Upper lobe of right lung (tissue), 1 donor: Measurements from ENCODE around the gene ZDHHC14. TPM values are rescaled to one million over a fixed set of nuclear protein-coding genes. Genes with fewer than 3 reads are reported as not detected.

Experiments
- ATAC-seq: fragments of 200-7000 bp; cut with Tn5 transposase; one replicate; pipeline ENCODE4 v1.9.1; 2020; ENCODE audit warnings: mild to moderate bottlenecking, moderate library complexity
- DNase-seq: peaks from one replicate; pipeline ENCODE4 v3.0.0-alpha.2; 2020
- H3K27ac ChIP-seq: fragments of 200-600 bp; one replicate; pipeline ENCODE4 v1.8.0; 2022
- H3K27me3 ChIP-seq: fragments of 200-600 bp; one replicate; pipeline ENCODE4 v1.8.0; 2022; ENCODE audit warnings: mild to moderate bottlenecking
- H3K36me3 ChIP-seq: fragments of 200-600 bp; one replicate; pipeline ENCODE4 v1.8.0; 2022
- H3K4me1 ChIP-seq: fragments of 200-600 bp; one replicate; pipeline ENCODE4 v1.8.0; 2022
- H3K4me3 ChIP-seq: fragments of 200-600 bp; one replicate; pipeline ENCODE4 v1.8.0; 2022; ENCODE audit warnings: mild to moderate bottlenecking
- H3K9me3 ChIP-seq: fragments of 200-600 bp; one replicate; pipeline ENCODE4 v1.8.0; 2022
- intact Hi-C: fragments of 100-400 bp; cut with DNase I; formaldehyde crosslinking; loops from one replicate; pipeline ENCODE4 v1.11.0; 2022
- total RNA-seq: library from RNA; stranded (reverse); fragmentation: NEBNext Ultra II Directional; extraction: Animal tissue kit (Norgen Biotek cat#: 25700); gene quantifications from one replicate; pipeline ENCODE4 v1.2.1, GENCODE V29; 2021
- TF ChIP-seq, protein P1 (sequence below): fragments of 200-600 bp; IDR thresholded peaks from one replicate; pipeline ENCODE4 v1.8.0; 2022; ENCODE audit warnings: antibody characterized with exemption
- donor health status: DM: no; HTN: yes; CAD: no; lungs with severe emphysema.

The ZDHHC14 gene
- total RNA-seq, 1 donor from 2014 or later = 12.2 TPM

DNA sequence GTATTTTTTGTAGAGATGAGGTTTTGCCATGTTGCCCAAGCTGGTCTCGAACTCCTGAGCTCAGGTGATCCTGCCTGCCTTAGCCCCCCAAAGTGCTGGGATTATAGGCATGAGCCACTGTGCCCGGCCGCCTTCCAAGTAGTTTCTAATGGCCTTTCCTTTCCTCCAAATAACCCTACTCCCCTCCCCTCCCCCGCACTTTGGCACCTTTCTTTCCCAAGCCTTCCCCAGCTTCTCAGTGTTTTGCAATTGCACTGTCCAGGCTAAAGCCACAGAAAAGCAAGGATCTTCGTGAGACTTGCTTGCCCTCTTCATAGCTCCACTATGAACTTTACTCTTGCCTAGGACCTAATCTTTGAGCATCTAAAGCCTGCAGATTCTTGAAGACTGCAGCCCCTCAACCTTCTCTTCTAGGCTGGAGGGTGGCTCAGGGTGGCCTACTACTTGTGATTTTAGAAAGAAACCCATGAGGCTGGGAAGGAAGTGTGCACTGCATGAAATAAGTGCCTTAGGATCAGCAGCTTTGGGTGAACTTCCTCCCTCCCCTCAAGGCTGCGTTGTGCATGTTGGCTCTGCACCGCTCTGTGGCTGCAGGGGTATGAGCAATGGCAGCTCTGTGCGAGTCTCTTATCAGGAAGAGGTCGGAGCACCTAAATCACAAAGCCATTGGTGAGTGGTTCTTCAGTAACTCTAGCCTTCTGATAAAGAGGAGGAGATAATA, 289.6 kb downstream of the ZDHHC14 start:
- ATAC-seq (peak; percentile 6), DNase-seq (peak; percentile 39)
- TF ChIP-seq, protein P1, sequence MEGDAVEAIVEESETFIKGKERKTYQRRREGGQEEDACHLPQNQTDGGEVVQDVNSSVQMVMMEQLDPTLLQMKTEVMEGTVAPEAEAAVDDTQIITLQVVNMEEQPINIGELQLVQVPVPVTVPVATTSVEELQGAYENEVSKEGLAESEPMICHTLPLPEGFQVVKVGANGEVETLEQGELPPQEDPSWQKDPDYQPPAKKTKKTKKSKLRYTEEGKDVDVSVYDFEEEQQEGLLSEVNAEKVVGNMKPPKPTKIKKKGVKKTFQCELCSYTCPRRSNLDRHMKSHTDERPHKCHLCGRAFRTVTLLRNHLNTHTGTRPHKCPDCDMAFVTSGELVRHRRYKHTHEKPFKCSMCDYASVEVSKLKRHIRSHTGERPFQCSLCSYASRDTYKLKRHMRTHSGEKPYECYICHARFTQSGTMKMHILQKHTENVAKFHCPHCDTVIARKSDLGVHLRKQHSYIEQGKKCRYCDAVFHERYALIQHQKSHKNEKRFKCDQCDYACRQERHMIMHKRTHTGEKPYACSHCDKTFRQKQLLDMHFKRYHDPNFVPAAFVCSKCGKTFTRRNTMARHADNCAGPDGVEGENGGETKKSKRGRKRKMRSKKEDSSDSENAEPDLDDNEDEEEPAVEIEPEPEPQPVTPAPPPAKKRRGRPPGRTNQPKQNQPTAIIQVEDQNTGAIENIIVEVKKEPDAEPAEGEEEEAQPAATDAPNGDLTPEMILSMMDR = no peak
- Histone ChIP-seq H3K27me3 (no peaks in the 10 kb centered on the region), H3K4me1 (peaks cover 34% of the 10 kb centered on the region), H3K27ac (peak overlapping the region; percentile 66), H3K9me3 (no peaks in the 10 kb centered on the region), H3K36me3 (no peaks in the 10 kb centered on the region), H3K4me3 (no peak overlapping the region)
- intact Hi-C loops = no loop called here

DNA sequence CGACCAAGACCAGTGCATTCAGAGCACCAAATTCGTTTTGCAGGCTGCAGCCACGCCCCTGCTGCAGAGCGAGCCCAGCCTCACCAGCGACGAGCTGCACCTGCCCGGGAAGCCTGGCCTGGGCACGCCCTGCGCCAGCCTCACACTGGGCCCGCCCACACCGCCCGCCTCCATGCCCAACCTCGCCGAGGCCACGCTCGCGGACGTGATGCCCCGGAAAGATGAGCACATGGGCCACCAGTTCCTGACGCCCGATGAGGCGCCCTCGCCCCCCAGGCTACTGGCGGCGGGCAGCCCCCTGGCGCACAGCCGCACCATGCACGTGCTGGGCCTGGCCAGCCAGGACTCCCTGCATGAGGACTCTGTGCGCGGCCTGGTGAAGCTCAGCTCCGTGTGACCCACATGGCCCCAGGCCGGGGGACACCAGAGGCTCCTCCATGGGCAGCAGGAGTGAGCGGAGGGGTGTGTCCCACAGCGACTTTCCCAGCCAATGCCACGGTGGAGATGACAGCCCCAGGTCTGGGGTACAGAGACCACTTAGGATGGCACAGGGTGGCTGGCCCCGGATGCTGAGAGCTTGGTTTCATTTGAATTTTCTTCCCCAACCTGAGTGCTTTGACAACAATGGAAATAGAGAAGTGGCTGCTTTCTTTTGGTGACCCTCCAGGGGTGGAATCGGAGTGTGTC, 291.9 kb downstream of the ZDHHC14 start:
- H3K4me3 ChIP-seq = no peak overlapping the region
- ATAC-seq = no peak
- no peaks in the 10 kb centered on the region for H3K36me3 ChIP-seq
- intact Hi-C loops = no loop called here
- TF ChIP-seq, protein P1 = no peak
- no peaks in the 10 kb centered on the region for H3K9me3 ChIP-seq
- no peaks in the 10 kb centered on the region for H3K27me3 ChIP-seq
- peak; percentile 56 for DNase-seq
- no peak overlapping the region for H3K27ac ChIP-seq
- peaks cover 28% of the 10 kb centered on the region for H3K4me1 ChIP-seq

DNA sequence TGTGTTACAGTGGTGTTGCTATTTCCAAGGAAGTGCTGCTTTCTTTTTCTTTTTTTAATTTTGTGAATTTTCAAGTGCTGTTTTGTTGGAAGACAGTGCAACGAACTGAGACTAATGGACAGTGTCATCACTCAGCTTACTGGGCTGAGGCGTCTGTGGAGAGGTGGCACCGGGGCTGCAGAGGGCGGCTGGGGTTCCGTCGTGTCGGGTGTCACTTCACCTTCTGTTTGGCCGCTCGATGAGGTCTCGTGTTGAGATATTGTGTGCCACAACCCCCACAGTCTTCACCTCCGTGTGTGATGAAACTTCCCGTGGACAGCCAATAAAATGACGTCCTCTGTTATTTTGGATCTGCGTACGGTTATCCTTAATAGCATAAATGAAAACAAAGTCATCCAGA, 292.6 kb downstream of the ZDHHC14 start:
- Histone ChIP-seq H3K27ac (no peak overlapping the region), H3K27me3 (peaks cover 4% of the 10 kb centered on the region), H3K9me3 (no peaks in the 10 kb centered on the region), H3K4me1 (peaks cover 25% of the 10 kb centered on the region), H3K36me3 (no peaks in the 10 kb centered on the region), H3K4me3 (no peak overlapping the region)
- intact Hi-C loops = no loop called here
- TF ChIP-seq, protein P1 = no peak
- no peak for ATAC-seq
- DNase-seq = peak; percentile 20

DNA sequence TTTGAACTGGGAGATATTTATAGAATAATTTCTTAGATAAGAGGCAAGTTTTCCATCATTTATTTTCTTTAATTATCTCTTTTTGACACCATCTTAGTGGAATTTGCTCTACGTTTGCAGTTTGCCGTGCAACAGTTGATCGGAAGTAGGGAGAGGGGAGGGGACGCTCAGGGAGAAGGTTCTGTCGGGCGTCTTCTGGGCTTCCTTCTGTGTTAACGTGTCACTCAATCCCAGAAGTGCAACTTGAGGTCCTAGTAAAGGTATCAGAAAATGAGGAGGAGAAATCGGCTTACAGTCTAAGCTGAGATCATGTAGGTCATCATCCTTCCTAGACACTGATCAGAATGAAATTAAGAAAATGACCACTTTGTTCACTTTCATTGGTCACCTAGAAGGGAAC, 293.1 kb downstream of the ZDHHC14 start:
- Histone ChIP-seq H3K4me3 (no peak overlapping the region), H3K4me1 (peaks cover 20% of the 10 kb centered on the region), H3K27ac (no peak overlapping the region), H3K9me3 (no peaks in the 10 kb centered on the region), H3K36me3 (no peaks in the 10 kb centered on the region), H3K27me3 (peaks cover 4% of the 10 kb centered on the region)
- DNase-seq = peak; percentile 9
- TF ChIP-seq, protein P1 = no peak
- intact Hi-C loops = no loop called here
- no peak for ATAC-seq

DNA sequence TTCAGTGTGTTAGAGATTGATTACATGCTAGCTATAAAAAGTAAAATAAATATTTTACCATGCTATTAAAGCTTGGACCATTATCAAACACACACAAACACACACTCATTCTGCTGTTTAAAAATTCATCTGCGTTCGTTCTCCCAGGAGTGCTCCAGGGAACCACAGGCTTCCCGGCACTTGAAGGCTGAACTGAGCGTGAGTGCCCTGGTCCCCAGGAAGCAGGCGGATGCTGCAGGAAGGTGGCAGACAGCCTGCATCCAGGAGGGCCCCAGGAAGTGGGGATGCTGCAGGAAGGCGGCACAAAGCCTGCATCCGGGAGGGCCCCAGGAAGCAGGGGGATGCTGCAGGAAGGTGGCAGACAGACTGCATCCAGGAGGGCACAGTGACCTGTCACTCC, 294.8 kb downstream of the ZDHHC14 start:
- Histone ChIP-seq H3K4me1 (peaks cover 2% of the 10 kb centered on the region), H3K9me3 (no peaks in the 10 kb centered on the region), H3K27ac (no peak overlapping the region), H3K36me3 (no peaks in the 10 kb centered on the region), H3K4me3 (no peak overlapping the region), H3K27me3 (peaks cover 4% of the 10 kb centered on the region)
- TF ChIP-seq, protein P1 = no peak
- DNase-seq (no peak), ATAC-seq (no peak)
- intact Hi-C loops = no loop called here
